B cell (primary cell): ENCODE results near the gene GNA14. TPM values are rescaled to one million over a fixed set of nuclear protein-coding genes. Genes with fewer than 3 reads are reported as not detected.

ENCODE experiments used
- ATAC-seq: fragments of 200-7000 bp; cut with Tn5 transposase; one replicate; pipeline ENCODE4 v1.10.0; 2021; ENCODE audit warnings: low read depth, mild to moderate bottlenecking, moderate number of reproducible peaks, moderate library complexity
- CTCF ChIA-PET: fragments of 350-600 bp; sonication (Branson Sonifier 250); formaldehyde crosslinking; loops from one replicate; lab custom pipeline; 2021; ENCODE audit warnings: antibody characterized with exemption, inconsistent platforms; lab: Charles Lee
- POLR2A ChIA-PET: fragments of 350-600 bp; sonication (Branson Sonifier 250); formaldehyde crosslinking; loops from one replicate; lab custom pipeline; 2021; ENCODE audit warnings: antibody characterized with exemption; lab: Charles Lee
- DNase-seq: peaks from one replicate; pipeline ENCODE4 v3.0.0; 2013
- H2AFZ ChIP-seq: 2 replicates; pipeline ENCODE4 v1.6.1; 2012; ENCODE audit warnings: mild to moderate bottlenecking, low read depth, low read length; ENCODE audit not compliant: insufficient read depth, poor library complexity, severe bottlenecking
- H3K27ac ChIP-seq, 2 donors: 1 replicate in 1 of 2; 2 replicates in 1 of 2; pipeline ENCODE4 v1.5.1; 2012 to 2013; ENCODE audit warnings: low read length in 2 of 2, mild to moderate bottlenecking in 2 of 2, moderate library complexity in 1 of 2
- H3K27me3 ChIP-seq, 4 experiments: fragments of 200-600 bp in 1 of 4; sonication (generic) in 1 of 4; replicated peaks in 1 of 4; 1 replicate in 2 of 4; 2 replicates in 2 of 4; pipeline versions ENCODE4 v1.6.1 to v1.7.0; 2013 to 2016; ENCODE audit warnings: low read length in 3 of 4, mild to moderate bottlenecking in 2 of 4, mixed read lengths in 1 of 4, moderate library complexity in 1 of 4; ENCODE audit not compliant: insufficient read depth in 4 of 4, control insufficient read depth in 3 of 4; ENCODE audit errors: control extremely low read depth in 1 of 4
- H3K36me3 ChIP-seq, 2 experiments: replicated peaks in 1 of 2; 1 replicate in 1 of 2; 2 replicates in 1 of 2; pipeline versions ENCODE4 v1.6.1 to v1.7.1; 2013; ENCODE audit warnings: low read length in 1 of 2; ENCODE audit not compliant: insufficient read depth in 2 of 2, control insufficient read depth in 1 of 2; ENCODE audit errors: control extremely low read depth in 1 of 2, extremely low read depth in 1 of 2
- H3K4me1 ChIP-seq, 2 donors: fragments of 200-600 bp in 1 of 2; sonication (generic) in 1 of 2; 1 replicate in 1 of 2; 2 replicates in 1 of 2; pipeline versions ENCODE4 v1.5.1 to v1.6.1; 2013 to 2017; ENCODE audit warnings: low read length in 2 of 2; ENCODE audit not compliant: control insufficient read depth in 2 of 2, insufficient read depth in 2 of 2
- H3K4me2 ChIP-seq: replicated peaks from 2 replicates; pipeline ENCODE3; 2012; ENCODE audit warnings: mild to moderate bottlenecking, low read depth, low read length; ENCODE audit not compliant: poor library complexity, severe bottlenecking
- H3K4me3 ChIP-seq, 5 experiments: fragments of 200-600 bp in 1 of 5; sonication (generic) in 1 of 5; 1 replicate in 3 of 5; 2 replicates in 2 of 5; pipeline versions ENCODE4 v1.5.1 to v1.7.0; 2011 to 2016; ENCODE audit warnings: low read length in 4 of 5, mild to moderate bottlenecking in 4 of 5, low read depth in 2 of 5, control low read depth in 1 of 5, moderate library complexity in 1 of 5; ENCODE audit not compliant: insufficient read depth in 1 of 5; ENCODE audit errors: control extremely low read depth in 1 of 5, extremely low read depth in 1 of 5
- H3K79me2 ChIP-seq: fragments of 200-600 bp; sonication (generic); one replicate; pipeline ENCODE4 v1.6.0; 2016; ENCODE audit warnings: low read length; ENCODE audit not compliant: control insufficient read depth, insufficient read depth
- H3K9ac ChIP-seq: fragments of 200-600 bp; sonication (generic); 2 replicates; pipeline ENCODE4 v1.6.1; 2017; ENCODE audit warnings: mild to moderate bottlenecking, low read length, moderate library complexity
- H3K9me3 ChIP-seq, 3 donors: one replicate each; pipeline versions ENCODE4 v1.6.1 to v1.7.1; 2013; ENCODE audit warnings: low read length in 2 of 3; ENCODE audit not compliant: control insufficient read depth in 2 of 3, insufficient read depth in 1 of 3; ENCODE audit errors: control extremely low read depth in 1 of 3
- H4K20me1 ChIP-seq: 2 replicates; pipeline ENCODE4 v1.6.0; 2012; ENCODE audit warnings: mild to moderate bottlenecking, low read length; ENCODE audit not compliant: insufficient read depth, control insufficient read depth, poor library complexity, severe bottlenecking
- H3K27ac Mint-ChIP-seq: one replicate; pipeline ENCODE4 v1.8.0; 2021; ENCODE audit warnings: mixed read lengths
- H3K27me3 Mint-ChIP-seq: one replicate; pipeline ENCODE4 v1.8.0; 2021; ENCODE audit warnings: mixed read lengths
- H3K4me1 Mint-ChIP-seq: one replicate; pipeline ENCODE4 v1.8.0; 2021; ENCODE audit warnings: mixed read lengths
- H3K4me3 Mint-ChIP-seq: one replicate; pipeline ENCODE4 v1.8.0; 2021; ENCODE audit warnings: mixed read lengths
- H3K9me3 Mint-ChIP-seq: one replicate; pipeline ENCODE4 v1.8.0; 2022; ENCODE audit warnings: mixed read lengths; ENCODE audit not compliant: insufficient read depth
- EZH2 ChIP-seq: IDR thresholded peaks from 2 replicates; pipeline ENCODE4 v1.6.1; 2012; ENCODE audit warnings: borderline replicate concordance, low read depth, mild to moderate bottlenecking, moderate library complexity, low read length; ENCODE audit not compliant: insufficient read depth, poor library complexity, severe bottlenecking
- WGBS: methylation state at CpG from one replicate; pipeline ENCODE4 v1.1.5; 2013; ENCODE audit warnings: missing lambda C conversion rate; ENCODE audit not compliant: insufficient coverage; 5-methylcytosine and 5-hydroxymethylcytosine counted together
- intact Hi-C: fragments of 100-400 bp; cut with micrococcal nuclease; formaldehyde crosslinking; loops from one replicate; pipeline ENCODE4 v1.10.0; 2022
- polyA plus RNA-seq: library from polyadenylated mRNA; depleted of rRNA; stranded (reverse); fragments of >200 nt; gene quantifications from 2 replicates; pipeline ENCODE4 v1.2.3, GENCODE V29; 2012
- total RNA-seq, 2 donors: library from RNA; stranded (reverse); fragments of 120-200 nt in 1 of 2; gene quantifications; 1 replicate in 1 of 2; 2 replicates in 1 of 2; pipeline versions ENCODE4 v1.2.3 to v1.2.4, GENCODE V29; 2013 to 2022
- TF ChIP-seq, protein P1 (sequence below): fragments of 200-600 bp; IDR thresholded peaks from one replicate; pipeline ENCODE4 v1.8.0; 2022; ENCODE audit warnings: antibody characterized with exemption, mild to moderate bottlenecking

The GNA14 gene
- total and polyA plus RNA-seq, 2 donors (not counting 1 experiment from before 2014, with no cell fraction given), result not detected

DNA sequence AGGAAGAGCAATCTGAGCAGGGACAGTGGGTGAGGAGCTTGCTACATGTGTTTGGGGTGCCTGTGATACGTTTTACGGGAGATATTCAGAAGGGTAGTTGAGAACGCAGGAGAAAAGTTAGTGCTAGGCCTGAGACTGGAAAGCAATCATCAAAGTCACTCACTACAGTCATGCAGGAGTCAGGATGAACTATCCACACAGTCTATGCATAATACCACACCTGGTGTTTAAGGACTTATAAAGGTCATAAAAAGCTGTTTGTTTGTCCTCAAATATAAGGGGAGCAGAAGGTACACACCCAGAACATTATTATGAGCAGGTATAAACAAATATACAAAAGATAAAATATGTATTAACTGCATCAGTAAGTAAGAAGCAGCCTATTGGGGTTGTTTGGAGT lies 176.6 kb downstream of the GNA14 start:
- H3K4me1 ChIP-seq, result no peaks in the 10 kb centered on the region
- Mint-ChIP-seq H3K4me3 (no peak overlapping the region), H3K27ac (no peak overlapping the region), H3K9me3 (no peaks in the 10 kb centered on the region), H3K4me1 (peaks cover 8% of the 10 kb centered on the region), H3K27me3 (peaks cover 10% of the 10 kb centered on the region)
- H3K27me3 ChIP-seq, result peaks cover 0 to 3% (median 1%) of the 10 kb centered on the region in 4 experiments
- no peak overlapping the region for H2AFZ ChIP-seq
- TF ChIP-seq, protein P1, sequence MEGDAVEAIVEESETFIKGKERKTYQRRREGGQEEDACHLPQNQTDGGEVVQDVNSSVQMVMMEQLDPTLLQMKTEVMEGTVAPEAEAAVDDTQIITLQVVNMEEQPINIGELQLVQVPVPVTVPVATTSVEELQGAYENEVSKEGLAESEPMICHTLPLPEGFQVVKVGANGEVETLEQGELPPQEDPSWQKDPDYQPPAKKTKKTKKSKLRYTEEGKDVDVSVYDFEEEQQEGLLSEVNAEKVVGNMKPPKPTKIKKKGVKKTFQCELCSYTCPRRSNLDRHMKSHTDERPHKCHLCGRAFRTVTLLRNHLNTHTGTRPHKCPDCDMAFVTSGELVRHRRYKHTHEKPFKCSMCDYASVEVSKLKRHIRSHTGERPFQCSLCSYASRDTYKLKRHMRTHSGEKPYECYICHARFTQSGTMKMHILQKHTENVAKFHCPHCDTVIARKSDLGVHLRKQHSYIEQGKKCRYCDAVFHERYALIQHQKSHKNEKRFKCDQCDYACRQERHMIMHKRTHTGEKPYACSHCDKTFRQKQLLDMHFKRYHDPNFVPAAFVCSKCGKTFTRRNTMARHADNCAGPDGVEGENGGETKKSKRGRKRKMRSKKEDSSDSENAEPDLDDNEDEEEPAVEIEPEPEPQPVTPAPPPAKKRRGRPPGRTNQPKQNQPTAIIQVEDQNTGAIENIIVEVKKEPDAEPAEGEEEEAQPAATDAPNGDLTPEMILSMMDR, result no peak
- no peak for TF ChIP-seq EZH2
- no peak for DNase-seq
- H3K9me3 ChIP-seq, result no peaks in the 10 kb centered on the region
- H4K20me1 ChIP-seq, result no peaks in the 10 kb centered on the region
- H3K4me3 ChIP-seq, result no peak overlapping the region
- H3K9ac ChIP-seq, result no peak overlapping the region
- H3K27ac ChIP-seq, result no peak overlapping the region
- ChIA-PET CTCF (interaction anchor here (1.0 kb wide), 1 partner anchor 15 kb away, joined by 3 read pairs; no protein-coding TSS in a partner anchor), POLR2A (no interaction called here)
- H3K36me3 ChIP-seq, result no peaks in the 10 kb centered on the region
- H3K4me2 ChIP-seq, result no peak overlapping the region
- intact Hi-C loops, result no loop called here
- ATAC-seq, result no peak
- WGBS, result 90% methylated on average over 3 of the region's 3 CpGs
- H3K79me2 ChIP-seq, result no peaks in the 10 kb centered on the region

DNA sequence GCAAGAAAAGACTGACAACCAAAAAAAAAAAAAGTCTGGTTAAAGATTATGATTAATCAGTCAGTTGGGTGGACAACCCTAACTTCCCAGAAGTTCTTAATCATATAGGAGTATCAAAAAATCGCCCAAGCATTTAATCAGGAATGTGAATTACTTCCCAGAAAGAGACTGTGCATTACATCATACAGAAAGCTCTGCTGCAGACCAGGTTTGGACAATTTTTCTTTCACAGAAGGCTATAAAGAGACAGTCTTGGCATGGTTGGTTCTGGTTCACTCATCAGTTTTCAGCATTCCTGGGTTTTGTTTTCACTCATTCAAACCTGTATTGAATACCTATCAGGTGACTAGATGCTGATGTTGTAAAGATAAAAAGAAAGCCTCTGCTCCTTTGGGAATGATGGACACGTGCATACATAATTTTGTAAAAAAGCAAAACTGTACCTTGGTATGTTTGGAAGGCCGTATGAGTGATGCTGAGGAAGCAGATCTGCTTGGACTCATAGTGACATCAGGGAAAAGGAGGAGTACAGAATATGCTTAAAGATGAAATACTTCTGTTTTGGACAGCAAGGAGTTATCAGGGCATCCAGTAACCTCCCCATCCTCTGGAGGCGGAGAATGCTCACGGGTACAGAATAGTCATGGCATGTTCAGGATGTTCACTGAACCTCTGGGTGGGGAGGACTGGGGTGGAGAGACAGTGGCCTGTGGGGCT lies 178.4 kb downstream of the GNA14 start:
- 93% methylated on average over 4 of the region's 5 CpGs for WGBS
- Mint-ChIP-seq H3K9me3 (no peaks in the 10 kb centered on the region), H3K4me1 (no peaks in the 10 kb centered on the region), H3K27me3 (peaks cover 16% of the 10 kb centered on the region), H3K27ac (no peak overlapping the region), H3K4me3 (no peak overlapping the region)
- CTCF ChIA-PET, result interaction anchor here (0.7 to 3.6 kb wide), 2 partner anchors 12 to 269 kb away, joined by 5 to 30 read pairs; no protein-coding TSS in a partner anchor
- Histone ChIP-seq H4K20me1 (no peaks in the 10 kb centered on the region), H3K4me1 (no peaks in the 10 kb centered on the region), H3K4me3 (no peak overlapping the region), H3K9me3 (no peaks in the 10 kb centered on the region), H3K36me3 (no peaks in the 10 kb centered on the region), H3K27ac (no peak overlapping the region), H3K79me2 (no peaks in the 10 kb centered on the region), H3K9ac (no peak overlapping the region), H3K4me2 (no peak overlapping the region), H3K27me3 (peaks cover 0 to 3% (median 1%) of the 10 kb centered on the region in 4 experiments), H2AFZ (no peak overlapping the region)
- ATAC-seq, result no peak
- DNase-seq, result no peak
- POLR2A ChIA-PET, result no interaction called here
- TF ChIP-seq, protein P1, result no peak
- TF ChIP-seq EZH2, result no peak
- intact Hi-C loops, result no loop called here
